OCI-LY7 (cell line): Measurements from ENCODE around the gene SAT2. TPM values are rescaled to one million over a fixed set of nuclear protein-coding genes. Genes with fewer than 3 reads are reported as not detected.

Experiments
- BruUV-seq: library from RNA; stranded (reverse); fragments of 400-500 nt; replicated peaks from 2 replicates; lab custom pipeline; 2021; lab: Mats Ljungman, UMichigan
- CTCF ChIA-PET: fragments of 300-600 bp; sonication (Branson Sonifier 250); formaldehyde crosslinking; loops from one replicate; lab custom pipeline; 2022; ENCODE audit warnings: antibody characterized with exemption; ENCODE audit not compliant: unreplicated experiment; lab: Charles Lee
- POLR2A ChIA-PET: fragments of 300-600 bp; sonication (Branson Sonifier 250); formaldehyde crosslinking; loops from one replicate; lab custom pipeline; 2022; ENCODE audit warnings: antibody characterized with exemption; lab: Charles Lee
- DNase-seq: peaks from one replicate; pipeline ENCODE4 v3.0.0-alpha.2; 2015; ENCODE audit warnings: low spot score
- H2AFZ ChIP-seq: fragments of 200-600 bp; sonication (generic), shearing (Covaris generic); 2 replicates; pipeline ENCODE4 v1.6.1; 2014; ENCODE audit warnings: mild to moderate bottlenecking, antibody characterized with exemption, low read length, moderate library complexity
- H3K27ac ChIP-seq: fragments of 200-600 bp; sonication (generic); 2 replicates; pipeline ENCODE4 v1.5.1; 2014; ENCODE audit warnings: mixed run types, low read depth, mild to moderate bottlenecking, moderate library complexity, low read length, inconsistent platforms; ENCODE audit not compliant: poor library complexity, severe bottlenecking
- H3K36me3 ChIP-seq: fragments of 200-600 bp; sonication (generic); 2 replicates; pipeline ENCODE4 v1.6.1; 2014; ENCODE audit warnings: mild to moderate bottlenecking, antibody characterized with exemption, low read length, moderate library complexity, mixed read lengths; ENCODE audit not compliant: insufficient read depth
- H3K4me1 ChIP-seq: fragments of 200-600 bp; sonication (generic); 2 replicates; pipeline ENCODE4 v1.5.1; 2014; ENCODE audit warnings: mild to moderate bottlenecking, low read length; ENCODE audit not compliant: insufficient read depth, poor library complexity, severe bottlenecking
- H3K4me2 ChIP-seq: fragments of 200-600 bp; sonication (generic); 2 replicates; pipeline ENCODE4 v1.6.1; 2014; ENCODE audit warnings: mild to moderate bottlenecking, low read length
- H3K4me3 ChIP-seq: fragments of 200-600 bp; sonication (generic); 2 replicates; pipeline ENCODE4 v1.5.1; 2014; ENCODE audit warnings: mild to moderate bottlenecking, low read depth, low read length; ENCODE audit not compliant: poor library complexity, severe bottlenecking
- H3K79me2 ChIP-seq: fragments of 200-600 bp; sonication (generic); 2 replicates; pipeline ENCODE4 v1.6.1; 2016; ENCODE audit warnings: low read depth, mild to moderate bottlenecking, low read length, moderate library complexity, mixed read lengths; ENCODE audit not compliant: insufficient read depth
- H3K9me2 ChIP-seq: fragments of 200-600 bp; sonication (generic); 2 replicates; pipeline ENCODE4 v1.6.1; 2016; ENCODE audit warnings: mild to moderate bottlenecking, low read length, mixed read lengths; ENCODE audit not compliant: insufficient read depth
- H3K9me3 ChIP-seq: fragments of 200-600 bp; sonication (generic); 2 replicates; pipeline ENCODE4 v1.6.1; 2014; ENCODE audit warnings: mild to moderate bottlenecking, mixed run types, low read length, mixed read lengths
- H4K20me1 ChIP-seq: fragments of 200-600 bp; sonication (generic); 2 replicates; pipeline ENCODE4 v1.6.1; 2014; ENCODE audit warnings: mild to moderate bottlenecking, antibody characterized with exemption, low read length, moderate library complexity, mixed read lengths; ENCODE audit not compliant: insufficient read depth
- CTCF ChIP-seq: fragments of 200-600 bp; sonication (generic); conservative IDR thresholded peaks from 2 replicates; pipeline ENCODE4 v1.5.1; 2014; ENCODE audit warnings: mild to moderate bottlenecking, antibody characterized with exemption, low read length, moderate library complexity, mixed read lengths
- EZH2phosphoT487 ChIP-seq: fragments of 200-600 bp; sonication (generic); IDR thresholded peaks from 2 replicates; pipeline ENCODE4 v1.6.1; 2018; ENCODE audit warnings: low read depth, borderline replicate concordance, mild to moderate bottlenecking, mixed run types, antibody characterized with exemption, low read length, moderate library complexity, mixed read lengths
- intact Hi-C: fragments of 100-400 bp; cut with micrococcal nuclease; formaldehyde crosslinking; loops from one replicate; pipeline ENCODE4 v1.10.0; 2022; ENCODE audit not compliant: unreplicated experiment
- total RNA-seq, 2 experiments: library from RNA; depleted of rRNA in 1 of 2; stranded (reverse); fragments of >200 nt in 1 of 2; shearing (Covaris generic) in 1 of 2; gene quantifications; 2 replicates each; pipeline ENCODE4 v1.2.3, GENCODE V29; 2014 to 2022

Gene SAT2
- total RNA-seq, 2 experiments from 2014 or later, result 16.9 to 37.3 TPM

- no TSS peak for BruUV-seq
- Histone ChIP-seq H3K9me3 (no peaks in the 10 kb centered on the region), H2AFZ (no peak overlapping the region), H3K36me3 (peaks cover 88% of the 10 kb centered on the region), H3K4me3 (no peak overlapping the region), H3K4me1 (no peaks in the 10 kb centered on the region), H3K27ac (no peak overlapping the region), H3K4me2 (no peak overlapping the region), H4K20me1 (no peaks in the 10 kb centered on the region), H3K9me2 (no peaks in the 10 kb centered on the region), H3K79me2 (no peaks in the 10 kb centered on the region)
- TF ChIP-seq CTCF (no peak), EZH2phosphoT487 (no peak)
- ChIA-PET CTCF (no interaction called here), POLR2A (no interaction called here)
- DNase-seq, result no peak
- intact Hi-C loops, result no loop called here
These were observed 34.3 kb downstream of the SAT2 start for GRCh38 chr17:7593296-7593695.

GRCh38 chr17:7592422-7593021, 35.1 kb downstream of the SAT2 start:
- intact Hi-C loops, result no loop called here
- no peak for DNase-seq
- H3K4me3 ChIP-seq, result no peak overlapping the region
- H3K9me2 ChIP-seq, result no peaks in the 10 kb centered on the region
- no TSS peak for BruUV-seq
- H3K27ac ChIP-seq, result no peak overlapping the region
- H2AFZ ChIP-seq, result no peak overlapping the region
- POLR2A ChIA-PET, result no interaction called here
- H3K36me3 ChIP-seq, result peaks cover 92% of the 10 kb centered on the region
- no peak for TF ChIP-seq CTCF
- TF ChIP-seq EZH2phosphoT487, result no peak
- H4K20me1 ChIP-seq, result no peaks in the 10 kb centered on the region
- H3K4me1 ChIP-seq, result no peaks in the 10 kb centered on the region
- no peaks in the 10 kb centered on the region for H3K9me3 ChIP-seq
- no peaks in the 10 kb centered on the region for H3K79me2 ChIP-seq
- CTCF ChIA-PET, result no interaction called here
- no peak overlapping the region for H3K4me2 ChIP-seq

- Histone ChIP-seq H3K79me2 (no peaks in the 10 kb centered on the region), H3K4me1 (no peaks in the 10 kb centered on the region), H3K4me2 (no peak overlapping the region), H3K4me3 (no peak overlapping the region), H3K36me3 (peaks cover 92% of the 10 kb centered on the region), H4K20me1 (no peaks in the 10 kb centered on the region), H3K9me3 (no peaks in the 10 kb centered on the region), H2AFZ (no peak overlapping the region), H3K9me2 (no peaks in the 10 kb centered on the region), H3K27ac (no peak overlapping the region)
- no peak for DNase-seq
- ChIA-PET POLR2A (no interaction called here), CTCF (no interaction called here)
- no TSS peak for BruUV-seq
- TF ChIP-seq CTCF (no peak), EZH2phosphoT487 (no peak)
- intact Hi-C loops, result no loop called here
These were observed 36.0 kb downstream of the SAT2 start for GRCh38 chr17:7591596-7591995.
